Omental fat pad (tissue), 4 donors: ENCODE measurements around the gene BMAL1. TPM values are rescaled to one million over a fixed set of nuclear protein-coding genes. Genes with fewer than 3 reads are reported as not detected.
"Not testable (repeated sequence)": the region's sequence is repeated elsewhere in the genome, so short reads cannot be mapped to it uniquely, and the experiment has no call there.

Source experiments
- ATAC-seq: fragments of 150-250 bp; one replicate; pipeline ENCODE4 v1.9.1; 2016; ENCODE audit warnings: mild to moderate bottlenecking, moderate library complexity; ENCODE audit not compliant: low FRiP score
- DNase-seq: peaks from one replicate; pipeline ENCODE4 v3.0.0-alpha.2; 2019; ENCODE audit warnings: low spot score
- total RNA-seq, 4 donors: library from RNA; depleted of rRNA; stranded (reverse); fragments of >200 nt; gene quantifications; one replicate each; pipeline ENCODE4 v1.1.0, GENCODE V29; 2016
- TF ChIP-seq, protein P1 (sequence below), 3 donors: fragments of 450-650 bp; IDR thresholded peaks; one replicate each; pipeline ENCODE4 v1.5.1; 2016 to 2017; ENCODE audit warnings: antibody characterized with exemption in 3 of 3, mild to moderate bottlenecking in 3 of 3, moderate library complexity in 2 of 3

BMAL1 gene
- total RNA-seq, 4 donors from 2014 or later, result 52.5 to 60.5 (median 53.9) TPM

DNA sequence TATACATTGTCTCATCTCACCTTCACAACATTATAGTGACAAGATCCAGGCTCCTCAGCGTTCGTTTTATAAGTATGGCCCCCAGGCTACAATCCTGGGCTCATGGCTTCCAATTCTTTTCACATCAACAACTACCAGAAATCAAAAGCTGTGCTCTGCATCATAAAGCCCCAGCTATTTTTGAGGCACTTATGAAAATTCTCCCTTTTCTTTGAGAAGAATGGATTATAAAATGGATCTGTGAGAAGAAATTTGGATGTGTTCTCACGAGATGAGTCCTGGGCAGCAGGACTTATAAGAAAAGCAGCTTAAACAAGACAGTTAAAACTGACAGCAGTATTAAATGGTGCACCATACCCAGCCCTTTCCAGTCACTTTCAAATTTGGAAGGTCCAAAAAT, 105.2 kb downstream of the BMAL1 start:
- TF ChIP-seq, protein P1, sequence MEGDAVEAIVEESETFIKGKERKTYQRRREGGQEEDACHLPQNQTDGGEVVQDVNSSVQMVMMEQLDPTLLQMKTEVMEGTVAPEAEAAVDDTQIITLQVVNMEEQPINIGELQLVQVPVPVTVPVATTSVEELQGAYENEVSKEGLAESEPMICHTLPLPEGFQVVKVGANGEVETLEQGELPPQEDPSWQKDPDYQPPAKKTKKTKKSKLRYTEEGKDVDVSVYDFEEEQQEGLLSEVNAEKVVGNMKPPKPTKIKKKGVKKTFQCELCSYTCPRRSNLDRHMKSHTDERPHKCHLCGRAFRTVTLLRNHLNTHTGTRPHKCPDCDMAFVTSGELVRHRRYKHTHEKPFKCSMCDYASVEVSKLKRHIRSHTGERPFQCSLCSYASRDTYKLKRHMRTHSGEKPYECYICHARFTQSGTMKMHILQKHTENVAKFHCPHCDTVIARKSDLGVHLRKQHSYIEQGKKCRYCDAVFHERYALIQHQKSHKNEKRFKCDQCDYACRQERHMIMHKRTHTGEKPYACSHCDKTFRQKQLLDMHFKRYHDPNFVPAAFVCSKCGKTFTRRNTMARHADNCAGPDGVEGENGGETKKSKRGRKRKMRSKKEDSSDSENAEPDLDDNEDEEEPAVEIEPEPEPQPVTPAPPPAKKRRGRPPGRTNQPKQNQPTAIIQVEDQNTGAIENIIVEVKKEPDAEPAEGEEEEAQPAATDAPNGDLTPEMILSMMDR (IDR thresholded peaks at IDR 0.05), result no peak
- no peak for ATAC-seq
- DNase-seq, result no peak

DNA sequence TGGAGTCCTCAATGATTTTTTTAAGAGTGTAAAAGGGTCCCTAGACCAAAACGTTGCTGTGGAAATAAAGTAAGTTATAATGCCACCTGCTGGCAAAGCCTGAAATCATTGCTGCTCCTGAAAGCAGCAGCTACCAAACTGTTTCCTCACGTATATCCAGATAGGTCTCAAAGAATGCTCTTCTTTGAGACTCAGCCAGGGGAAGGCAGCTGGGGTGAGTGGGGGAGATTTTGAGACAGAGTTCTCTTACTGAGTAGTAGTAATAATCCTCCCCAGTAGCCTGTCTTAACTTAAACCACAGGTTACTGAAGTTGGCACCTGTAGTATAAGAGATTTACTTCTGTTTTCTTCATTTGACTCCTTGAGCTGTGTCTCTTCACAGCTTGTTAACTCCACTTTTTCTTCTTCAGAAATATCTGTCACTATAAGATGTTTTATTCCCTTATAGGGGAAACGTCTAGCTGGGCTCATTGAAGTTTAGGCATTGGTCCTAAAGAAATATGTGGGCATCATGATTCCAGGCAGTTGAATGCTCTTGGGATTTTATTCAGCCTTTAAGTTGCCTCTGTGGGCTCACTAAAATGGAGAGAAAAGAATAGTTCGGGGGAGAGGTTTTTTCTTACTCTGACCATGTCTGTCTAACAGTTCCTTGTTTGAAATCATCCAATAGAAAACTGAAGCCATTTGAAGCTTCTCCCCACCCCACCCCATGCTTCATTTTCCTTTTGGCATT, 107.5 kb downstream of the BMAL1 start:
- DNase-seq (no peak), ATAC-seq (no peak)
- TF ChIP-seq, protein P1 (IDR thresholded peaks at IDR 0.05), result no peak

DNA sequence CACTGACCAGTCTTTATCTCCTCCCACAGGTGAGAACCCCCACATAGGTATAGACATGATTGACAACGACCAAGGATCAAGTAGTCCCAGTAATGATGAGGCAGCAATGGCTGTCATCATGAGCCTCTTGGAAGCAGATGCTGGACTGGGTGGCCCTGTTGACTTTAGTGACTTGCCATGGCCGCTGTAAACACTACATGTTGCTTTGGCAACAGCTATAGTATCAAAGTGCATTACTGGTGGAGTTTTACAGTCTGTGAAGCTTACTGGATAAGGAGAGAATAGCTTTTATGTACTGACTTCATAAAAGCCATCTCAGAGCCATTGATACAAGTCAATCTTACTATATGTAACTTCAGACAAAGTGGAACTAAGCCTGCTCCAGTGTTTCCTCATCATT, 109.0 kb downstream of the BMAL1 start:
- no peak for DNase-seq
- ATAC-seq, result no peak
- TF ChIP-seq, protein P1 (IDR thresholded peaks at IDR 0.05), result no peak

DNA sequence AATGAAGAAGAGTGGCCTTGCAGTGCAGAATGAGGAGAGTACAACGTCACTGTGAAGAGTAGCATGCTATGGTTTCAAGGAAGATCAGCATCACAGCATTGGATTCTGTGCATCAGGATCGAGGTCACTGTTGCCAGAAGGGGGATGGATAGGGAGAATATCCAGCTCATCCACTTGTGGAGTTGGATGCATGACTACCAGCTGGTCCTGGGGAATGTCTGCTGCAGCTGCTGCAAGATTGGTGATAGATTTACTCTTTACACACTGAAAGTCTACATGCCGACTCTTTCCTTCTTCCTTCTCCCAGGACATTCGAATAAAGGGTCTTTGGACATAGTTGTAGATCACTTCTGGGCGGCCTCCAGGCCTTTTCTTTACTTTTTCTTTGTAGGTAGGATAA, 111.2 kb downstream of the BMAL1 start:
- DNase-seq (no peak), ATAC-seq (no peak)
- TF ChIP-seq, protein P1 (IDR thresholded peaks at IDR 0.05), result no peak

DNA sequence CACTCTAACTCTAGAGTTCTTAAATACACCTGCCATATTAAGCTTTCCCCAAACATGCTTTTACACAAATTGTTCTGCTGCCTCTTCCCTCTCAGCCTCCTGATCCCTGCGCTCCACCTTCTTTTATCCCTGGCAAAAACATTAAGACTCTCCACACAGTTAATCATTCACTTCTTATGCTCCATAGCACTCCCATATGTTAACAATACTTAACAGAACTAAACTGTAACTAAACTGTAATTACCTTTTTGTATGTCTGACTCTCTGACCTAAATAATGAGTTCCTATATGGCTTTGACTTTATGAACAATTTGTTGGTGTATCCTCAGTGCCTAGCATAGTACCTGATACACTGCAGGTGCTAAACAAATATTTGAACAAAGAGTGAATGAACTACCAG, 113.6 kb downstream of the BMAL1 start:
- no peak for DNase-seq
- TF ChIP-seq, protein P1 (IDR thresholded peaks at IDR 0.05), result no peak
- ATAC-seq, result no peak

DNA sequence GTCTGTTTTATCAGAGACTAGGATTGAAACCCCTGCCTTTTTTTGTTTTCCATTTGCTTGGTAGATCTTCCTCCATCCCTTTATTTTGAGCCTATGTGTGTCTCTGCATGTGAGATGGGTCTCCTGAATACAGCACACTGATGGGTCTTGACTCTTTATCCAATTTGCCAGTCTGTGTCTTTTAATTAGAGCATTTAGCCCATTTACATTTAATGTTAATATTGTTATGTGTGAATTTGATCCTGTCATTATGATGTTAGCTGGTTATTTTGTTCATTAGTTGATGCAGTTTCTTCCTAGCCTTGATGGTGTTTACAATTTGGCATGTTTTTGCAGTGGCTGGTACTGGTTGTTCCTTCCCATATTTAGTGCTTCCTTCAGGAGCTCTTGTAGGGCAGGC, 120.7 kb downstream of the BMAL1 start:
- ATAC-seq, DNase-seq: not testable (repeated sequence)

DNA sequence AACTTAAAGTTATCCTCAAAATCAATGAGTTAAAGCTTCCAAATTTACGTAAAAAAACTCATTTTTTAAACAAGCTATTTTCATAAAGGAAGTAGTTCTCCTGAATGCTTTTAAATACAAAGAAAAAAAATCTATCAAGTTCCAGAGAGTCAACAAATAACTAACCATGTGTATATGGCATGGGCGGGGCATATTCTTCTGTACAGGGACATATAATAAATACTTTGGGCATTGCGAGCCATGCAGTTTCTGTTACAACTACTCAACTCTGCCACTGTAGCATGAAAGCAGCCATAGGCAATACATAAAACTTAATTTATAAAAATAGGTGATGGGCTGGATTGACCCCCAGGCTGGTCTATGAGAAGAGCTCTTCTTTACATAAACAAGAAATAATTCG, 127.6 kb downstream of the BMAL1 start:
- TF ChIP-seq, protein P1 (IDR thresholded peaks at IDR 0.05), result no peak
- no peak for DNase-seq
- ATAC-seq, result no peak
